GM12878 (cell line): ENCODE results near the gene PRM2. TPM values are rescaled to one million over a fixed set of nuclear protein-coding genes. Genes with fewer than 3 reads are reported as not detected.

Experiments
- ATF2 ChIP-seq: IDR thresholded peaks from 2 replicates; pipeline ENCODE4 v1.6.1; 2012; ENCODE audit warnings: low read length, inconsistent platforms
- BCLAF1 ChIP-seq: fragments of 450-650 bp; IDR thresholded peaks from 2 replicates; pipeline ENCODE4 v1.6.1; 2017; ENCODE audit warnings: antibody characterized with exemption, mild to moderate bottlenecking, moderate library complexity
- E2F4 ChIP-seq: IDR thresholded peaks from 2 replicates; pipeline ENCODE4 v1.6.1; 2012; ENCODE audit warnings: low read depth, low read length, improper control_type of control experiment
- EGR1 ChIP-seq, 2 experiments: IDR thresholded peaks; 1 replicate in 1 of 2; 2 replicates in 1 of 2; pipeline ENCODE4 v1.6.1; 2011 to 2012; ENCODE audit warnings: low read depth in 2 of 2, low read length in 2 of 2, borderline replicate concordance in 1 of 2, mild to moderate bottlenecking in 1 of 2, moderate library complexity in 1 of 2
- EZH2 ChIP-seq: IDR thresholded peaks from 2 replicates; pipeline ENCODE4 v1.6.1; 2012; ENCODE audit warnings: low read depth, mild to moderate bottlenecking, control low read depth, inconsistent platforms, low read length, borderline replicate concordance; ENCODE audit not compliant: control insufficient read depth
- GABPA ChIP-seq: IDR thresholded peaks from 2 replicates; pipeline ENCODE4 v1.6.1; 2014; ENCODE audit warnings: antibody characterized with exemption, low read depth, mild to moderate bottlenecking, inconsistent platforms
- HCFC1 ChIP-seq: fragments of 150-350 bp; IDR thresholded peaks from 2 replicates; pipeline ENCODE4 v1.6.1; 2014; ENCODE audit warnings: low read length
- IKZF1 ChIP-seq: fragments of 450-650 bp; conservative IDR thresholded peaks from 2 replicates; pipeline ENCODE4 v1.6.1; 2017; ENCODE audit warnings: antibody characterized with exemption, mild to moderate bottlenecking
- IRF5 ChIP-seq: fragments of 450-650 bp; IDR thresholded peaks from 2 replicates; pipeline ENCODE4 v1.6.1; 2017; ENCODE audit warnings: borderline replicate concordance
- KDM1A ChIP-seq: fragments of 200-600 bp; sonication (generic); IDR thresholded peaks from 2 replicates; pipeline ENCODE4 v1.6.1; 2016; ENCODE audit warnings: borderline replicate concordance
- MEF2B ChIP-seq: fragments of 450-650 bp; IDR thresholded peaks from 2 replicates; pipeline ENCODE4 v1.6.1; 2018; ENCODE audit warnings: mild to moderate bottlenecking, moderate library complexity; ENCODE audit not compliant: partially characterized antibody, poor library complexity, severe bottlenecking
- MYC ChIP-seq: IDR thresholded peaks from 2 replicates; pipeline ENCODE4 v1.6.1; 2011; ENCODE audit warnings: mild to moderate bottlenecking, low read length, moderate library complexity, inconsistent platforms; ENCODE audit not compliant: insufficient read depth, insufficient replicate concordance, insufficient read length, severe bottlenecking
- SMAD1 ChIP-seq: fragments of 450-650 bp; IDR thresholded peaks from 2 replicates; pipeline ENCODE4 v1.6.1; 2018; ENCODE audit warnings: mild to moderate bottlenecking, low read depth; ENCODE audit not compliant: partially characterized antibody
- SMARCA5 ChIP-seq: fragments of 450-650 bp; IDR thresholded peaks from 2 replicates; pipeline ENCODE4 v1.6.1; 2017; ENCODE audit warnings: mild to moderate bottlenecking
- SPI1 ChIP-seq: IDR thresholded peaks from 2 replicates; pipeline ENCODE4 v1.6.1; 2011; ENCODE audit warnings: low read depth, mild to moderate bottlenecking, low read length, moderate library complexity, borderline replicate concordance; ENCODE audit not compliant: insufficient read depth
- YBX1 ChIP-seq: fragments of 450-650 bp; IDR thresholded peaks from 2 replicates; pipeline ENCODE4 v1.6.1; 2016; ENCODE audit warnings: antibody characterized with exemption
- ZNF687 ChIP-seq: fragments of 450-650 bp; IDR thresholded peaks from 2 replicates; pipeline ENCODE4 v1.6.1; 2017; ENCODE audit warnings: mild to moderate bottlenecking, moderate library complexity
- polyA plus RNA-seq, 11 experiments: library from polyadenylated mRNA; depleted of rRNA in 4 of 11; unstranded in 6 of 11; stranded (reverse) in 5 of 11; fragments of >200 nt; fragmentation: Nextera tagmentation in 4 of 11; fragmentation: Illumina TruSeq in 1 of 11; extraction: Ambion mirVana in 4 of 11; extraction: Trizol in 1 of 11; gene quantifications; 1 replicate in 1 of 11; 2 replicates in 10 of 11; pipeline versions ENCODE4 v1.2.1 to v1.2.3, GENCODE V29; 2011 to 2016; ENCODE audit warnings: inconsistent platforms in 2 of 11, missing spikeins in 2 of 11, low read depth in 1 of 11
- total RNA-seq, 4 experiments: library from RNA; depleted of rRNA in 3 of 4; stranded (reverse); fragments of >200 nt in 3 of 4; fragmentation: Illumina TruSeq in 1 of 4; extraction: Trizol in 1 of 4; gene quantifications; 2 replicates each; pipeline versions ENCODE4 v1.2.1 to v1.2.3, GENCODE V29; 2013 to 2021

The PRM2 gene
- total and polyA plus RNA-seq, 10 of the 15 experiments (the other 5 are each of a cell fraction or from before 2014, with no cell fraction given) = not detected

GRCh38 chr16:11297492-11298142 lies 21.3 kb upstream of the PRM2 start (continued):
- TF ChIP-seq MYC (no peak), HCFC1 (no peak), YBX1 (no peak), IKZF1 (peak; percentile 96), GABPA (no peak), SPI1 (no peak), IRF5 (no peak; the same call in 1 of the 2 replicates), BCLAF1 (no peak), SMARCA5 (peak; percentile 68), EZH2 (no peak), ZNF687 (peak; percentile 96), EGR1 (IDR thresholded peaks at IDR 0.05; ENCODE audit: borderline replicate concordance in 1 of 2, low read depth in 2 of 2, low read length in 2 of 2) (peak in 1 of 2 experiments; percentile 35; a peak in 1 of 3 replicates), E2F4 (no peak), KDM1A (no peak), SMAD1 (peak; percentile 32), MEF2B (peak; percentile 93), ATF2 (no peak; the same call in 1 of the 2 replicates)
